ENCODE measurements around the gene ACSL5. TPM values are rescaled to one million over a fixed set of nuclear protein-coding genes. Genes with fewer than 3 reads are reported as not detected.

Gene ACSL5
- total and polyA plus RNA-seq, 10 of the 15 experiments (the other 5 are each of a cell fraction or from before 2014, with no cell fraction given) = 22.3 to 57.0 (median 46.4) TPM

DNA sequence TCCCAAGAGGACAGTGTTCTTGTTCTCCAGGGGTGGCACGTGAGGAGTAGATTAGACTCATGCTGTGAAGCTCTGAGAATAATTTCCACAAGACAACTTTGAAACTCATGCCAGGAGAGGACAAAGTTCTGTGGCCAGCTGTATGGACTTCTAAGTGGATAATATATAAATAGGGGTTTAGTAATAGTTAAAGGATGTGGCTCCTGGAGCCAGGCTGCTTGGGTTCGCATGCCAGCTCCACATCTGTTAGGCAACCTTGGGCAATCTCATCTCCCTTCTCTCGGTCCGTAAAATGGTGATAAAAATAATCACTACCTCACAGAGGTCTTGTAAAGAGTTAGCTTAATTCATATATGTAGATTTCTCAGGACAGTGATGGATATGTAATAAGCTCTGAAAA lies 35.8 kb downstream of the ACSL5 start (continued):
- no peak for TF ChIP-seq TCF3 (IDR thresholded peaks at IDR 0.05; ENCODE audit: borderline replicate concordance, insufficient read depth, low read depth, low read length)
- no peak for TF ChIP-seq MTA2 (IDR thresholded peaks at IDR 0.05; ENCODE audit: low read depth)

DNA sequence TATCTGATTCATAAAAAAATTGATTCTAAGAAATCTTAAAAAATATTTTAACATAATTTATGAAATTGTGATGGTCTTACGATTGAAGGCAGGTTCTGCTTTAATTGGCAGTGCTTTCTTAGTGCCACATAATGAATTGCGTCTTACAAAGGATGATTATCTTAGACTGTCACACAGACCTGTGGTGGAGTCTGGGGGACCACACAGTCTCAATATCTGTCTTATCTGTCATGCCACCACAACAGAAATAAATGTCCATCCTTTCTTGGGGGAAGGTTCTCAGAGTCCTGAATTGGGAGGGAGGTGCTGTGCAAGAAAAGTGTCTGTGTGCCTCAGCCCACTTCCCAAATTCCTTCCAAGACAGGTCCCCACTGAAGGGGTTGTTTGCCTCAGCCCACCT lies 38.8 kb downstream of the ACSL5 start:
- DNase-seq (ENCODE audit: low read depth, low spot score) (no peak), FAIRE-seq (no peak), ATAC-seq (no peak)
- H3K27me3 ChIP-seq (replicated peaks in 1 of 2; ENCODE audit: control insufficient read depth in 2 of 2, insufficient read depth in 2 of 2, low read length in 1 of 2) = no peaks in the 10 kb centered on the region
- H3K4me1 ChIP-seq (ENCODE audit: control insufficient read depth, insufficient read depth, low read length) = no peaks in the 10 kb centered on the region
- H3K36me3 ChIP-seq (ENCODE audit: control insufficient read depth in 2 of 2, insufficient read depth in 2 of 2, low read length in 1 of 2) = peaks cover 3 to 30% of the 10 kb centered on the region in 2 experiments
- ChIA-PET CTCF (no interaction called here), SMC1A (ENCODE audit: uncharacterized antibody, unreplicated experiment) (no interaction called here), RAD21 (ENCODE audit: unreplicated experiment) (no interaction called here), POLR2A (no interaction called here)
- no peak overlapping the region for H3K27ac ChIP-seq (ENCODE audit: control insufficient read depth, insufficient read depth)
- H3K9ac ChIP-seq (ENCODE audit: control insufficient read depth, insufficient read depth, low read length) = no peak overlapping the region
- no peaks in the 10 kb centered on the region for H3K79me2 ChIP-seq (ENCODE audit: control insufficient read depth, insufficient read depth, low read length)
- intact Hi-C loops (cut with micrococcal nuclease; ENCODE audit: unreplicated experiment) (no loop called here), in situ Hi-C loops (cut with MboI) (no loop called here)
- TF ChIP-seq TAF1 (IDR thresholded peaks at IDR 0.05; ENCODE audit: borderline replicate concordance, low read depth, low read length) (no peak), ATF7 (IDR thresholded peaks at IDR 0.05; ENCODE audit: low read depth) (no peak), KLF5 (IDR thresholded peaks at IDR 0.05; ENCODE audit: partially characterized antibody) (no peak), RELA (IDR thresholded peaks at IDR 0.05; ENCODE audit: borderline replicate concordance, partially characterized antibody) (no peak), POLR2AphosphoS2 (IDR thresholded peaks at IDR 0.05; ENCODE audit: low read depth, low read length) (no peak), GATAD2B (conservative IDR thresholded peaks at IDR 0.05; ENCODE audit: low read depth) (no peak), CBX5 (IDR thresholded peaks at IDR 0.05; ENCODE audit: low read depth) (no peak), ZNF622 (IDR thresholded peaks at IDR 0.05) (no peak), NRF1 (conservative IDR thresholded peaks at IDR 0.05; ENCODE audit: low read depth, low read length) (no peak), FOS (IDR thresholded peaks at IDR 0.05; ENCODE audit: borderline replicate concordance, extremely low read depth, insufficient read length) (no peak), RB1 (IDR thresholded peaks at IDR 0.05; ENCODE audit: borderline replicate concordance) (no peak), FOXK2 (IDR thresholded peaks at IDR 0.05) (no peak)
- TF ChIP-seq, protein P1, sequence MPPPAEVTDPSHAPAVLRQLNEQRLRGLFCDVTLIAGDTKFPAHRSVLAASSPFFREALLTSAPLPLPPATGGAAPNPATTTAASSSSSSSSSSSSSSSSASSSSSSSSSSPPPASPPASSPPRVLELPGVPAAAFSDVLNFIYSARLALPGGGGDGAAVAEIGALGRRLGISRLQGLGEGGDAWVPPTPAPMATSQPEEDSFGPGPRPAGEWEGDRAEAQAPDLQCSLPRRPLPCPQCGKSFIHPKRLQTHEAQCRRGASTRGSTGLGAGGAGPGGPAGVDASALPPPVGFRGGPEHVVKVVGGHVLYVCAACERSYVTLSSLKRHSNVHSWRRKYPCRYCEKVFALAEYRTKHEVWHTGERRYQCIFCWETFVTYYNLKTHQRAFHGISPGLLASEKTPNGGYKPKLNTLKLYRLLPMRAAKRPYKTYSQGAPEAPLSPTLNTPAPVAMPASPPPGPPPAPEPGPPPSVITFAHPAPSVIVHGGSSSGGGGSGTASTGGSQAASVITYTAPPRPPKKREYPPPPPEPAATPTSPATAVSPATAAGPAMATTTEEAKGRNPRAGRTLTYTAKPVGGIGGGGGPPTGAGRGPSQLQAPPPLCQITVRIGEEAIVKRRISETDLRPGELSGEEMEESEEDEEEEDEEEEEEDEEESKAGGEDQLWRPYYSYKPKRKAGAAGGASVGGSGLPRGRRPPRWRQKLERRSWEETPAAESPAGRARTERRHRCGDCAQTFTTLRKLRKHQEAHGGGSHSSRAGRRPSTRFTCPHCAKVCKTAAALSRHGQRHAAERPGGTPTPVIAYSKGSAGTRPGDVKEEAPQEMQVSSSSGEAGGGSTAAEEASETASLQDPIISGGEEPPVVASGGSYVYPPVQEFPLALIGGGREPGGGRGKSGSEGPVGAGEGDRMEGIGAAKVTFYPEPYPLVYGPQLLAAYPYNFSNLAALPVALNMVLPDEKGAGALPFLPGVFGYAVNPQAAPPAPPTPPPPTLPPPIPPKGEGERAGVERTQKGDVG (CRISPR knock-in tag; IDR thresholded peaks at IDR 0.05) = no peak
- H3K9me3 ChIP-seq (replicated peaks; ENCODE audit: control insufficient read depth, insufficient read depth, low read length) = no peaks in the 10 kb centered on the region
- BruUV-seq (replicated peaks) = no TSS peak
- H2AFZ ChIP-seq (ENCODE audit: control insufficient read depth, low read depth, low read length) = no peak overlapping the region
- no peaks in the 10 kb centered on the region for H4K20me1 ChIP-seq (ENCODE audit: control insufficient read depth, insufficient read depth)
- 94% methylated on average over 2 of the region's 2 CpGs for WGBS (ENCODE audit: insufficient coverage, insufficient replicate concordance, low lambda C conversion rate, missing lambda C conversion rate)
- H3K4me2 ChIP-seq (ENCODE audit: control insufficient read depth, insufficient read depth) = no peak overlapping the region
- H3K4me3 ChIP-seq = no peak overlapping the region

All from GM12878 (cell line).